Kidney glomerular epithelial cell (primary cell): ENCODE measurements around the gene KIAA1191.
"Not testable (repeated sequence)": the region's sequence is repeated elsewhere in the genome, so short reads cannot be mapped to it uniquely, and the experiment has no call there.

Experiments
- DNase-seq: peaks from one replicate; lab custom pipeline; 2025; lab: John Stamatoyannopoulos, UW

Gene KIAA1191

GRCh38 chr5:176361437-176362232, at the start of gene KIAA1191:
TSS of gene KIAA1191 (minus strand) at chr5:176361764. CDS start at chr5:176359508, 2,256 bp downstream.
- DNase-seq = peak; percentile 88

- DNase-seq = no peak
These were observed 49.1 kb upstream of the KIAA1191 start for GRCh38 chr5:176410486-176411180.

GRCh38 chr5:176409765-176410164, 48.2 kb upstream of the KIAA1191 start:
- no peak for DNase-seq

- DNase-seq = no peak
These were observed 47.0 kb upstream of the KIAA1191 start for GRCh38 chr5:176408590-176408989.

- DNase-seq = not testable (repeated sequence)
These were observed 46.6 kb upstream of the KIAA1191 start for GRCh38 chr5:176408252-176408573.

- no peak for DNase-seq
These were observed 46.1 kb upstream of the KIAA1191 start for GRCh38 chr5:176407456-176408251.

- no peak for DNase-seq
These were observed 45.0 kb upstream of the KIAA1191 start for GRCh38 chr5:176406436-176407052.

GRCh38 chr5:176405656-176406435, 44.3 kb upstream of the KIAA1191 start:
- DNase-seq = no peak

GRCh38 chr5:176401281-176402205, 40.0 kb upstream of the KIAA1191 start:
- no peak for DNase-seq

GRCh38 chr5:176400382-176401156, 39.0 kb upstream of the KIAA1191 start:
- DNase-seq = no peak

- DNase-seq = no peak
These were observed 36.3 kb upstream of the KIAA1191 start for GRCh38 chr5:176397736-176398420.

GRCh38 chr5:176396330-176396729, 34.8 kb upstream of the KIAA1191 start:
- DNase-seq = no peak

GRCh38 chr5:176394881-176395675, 33.5 kb upstream of the KIAA1191 start:
- DNase-seq = no peak

- DNase-seq = no peak
These were observed 32.5 kb upstream of the KIAA1191 start for GRCh38 chr5:176394096-176394495.

- no peak for DNase-seq
These were observed 31.0 kb upstream of the KIAA1191 start for GRCh38 chr5:176392526-176392925.

GRCh38 chr5:176391999-176392398, 30.4 kb upstream of the KIAA1191 start:
- DNase-seq = no peak

- no peak for DNase-seq
These were observed 29.9 kb upstream of the KIAA1191 start for GRCh38 chr5:176391479-176391878.
